Measurements from ENCODE around the gene SPATS2L. TPM values are rescaled to one million over a fixed set of nuclear protein-coding genes. Genes with fewer than 3 reads are reported as not detected.

Gene SPATS2L
- total and polyA plus RNA-seq, 2 experiments from 2014 or later, result 118 to 154 TPM

DNA sequence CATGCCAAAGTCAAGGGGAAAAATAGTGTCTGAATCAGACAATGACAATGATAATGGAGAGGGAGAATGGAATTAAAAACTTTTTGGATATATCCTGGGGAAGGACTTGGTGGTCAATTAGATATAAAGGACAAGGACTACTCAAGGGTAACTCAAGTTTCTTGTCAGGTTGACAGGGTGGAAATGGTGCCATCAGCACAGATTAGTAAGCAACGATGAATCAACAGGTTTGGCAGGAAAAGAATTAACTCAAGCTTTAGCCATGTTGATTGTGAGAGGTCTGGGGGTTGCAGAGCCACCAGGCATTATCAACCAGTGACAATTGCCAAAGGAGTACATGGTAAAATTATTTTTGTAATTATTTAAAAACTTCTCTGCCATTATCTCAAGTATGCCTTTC lies 35.8 kb upstream of the SPATS2L start (continued):
- TF ChIP-seq ZNF114 (CRISPR knock-in tag; IDR thresholded peaks at IDR 0.05) (no peak), EZH2phosphoT487 (IDR thresholded peaks at IDR 0.05; ENCODE audit: unreplicated experiment) (no peak), CREB1 (CRISPR knock-in tag; IDR thresholded peaks at IDR 0.05; ENCODE audit: low read depth) (no peak), NANOG (IDR thresholded peaks at IDR 0.05; ENCODE audit: borderline replicate concordance) (no peak), ZNF331 (CRISPR knock-in tag; IDR thresholded peaks at IDR 0.05; ENCODE audit: low read depth) (no peak), EZH2 (IDR thresholded peaks at IDR 0.05; ENCODE audit: low read depth, unreplicated experiment) (no peak), JUNB (IDR thresholded peaks at IDR 0.05; ENCODE audit: unreplicated experiment) (no peak)
- TF ChIP-seq, protein P1, sequence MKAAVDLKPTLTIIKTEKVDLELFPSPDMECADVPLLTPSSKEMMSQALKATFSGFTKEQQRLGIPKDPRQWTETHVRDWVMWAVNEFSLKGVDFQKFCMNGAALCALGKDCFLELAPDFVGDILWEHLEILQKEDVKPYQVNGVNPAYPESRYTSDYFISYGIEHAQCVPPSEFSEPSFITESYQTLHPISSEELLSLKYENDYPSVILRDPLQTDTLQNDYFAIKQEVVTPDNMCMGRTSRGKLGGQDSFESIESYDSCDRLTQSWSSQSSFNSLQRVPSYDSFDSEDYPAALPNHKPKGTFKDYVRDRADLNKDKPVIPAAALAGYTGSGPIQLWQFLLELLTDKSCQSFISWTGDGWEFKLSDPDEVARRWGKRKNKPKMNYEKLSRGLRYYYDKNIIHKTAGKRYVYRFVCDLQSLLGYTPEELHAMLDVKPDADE (IDR thresholded peaks at IDR 0.05), result no peak
- TF ChIP-seq, protein P2, sequence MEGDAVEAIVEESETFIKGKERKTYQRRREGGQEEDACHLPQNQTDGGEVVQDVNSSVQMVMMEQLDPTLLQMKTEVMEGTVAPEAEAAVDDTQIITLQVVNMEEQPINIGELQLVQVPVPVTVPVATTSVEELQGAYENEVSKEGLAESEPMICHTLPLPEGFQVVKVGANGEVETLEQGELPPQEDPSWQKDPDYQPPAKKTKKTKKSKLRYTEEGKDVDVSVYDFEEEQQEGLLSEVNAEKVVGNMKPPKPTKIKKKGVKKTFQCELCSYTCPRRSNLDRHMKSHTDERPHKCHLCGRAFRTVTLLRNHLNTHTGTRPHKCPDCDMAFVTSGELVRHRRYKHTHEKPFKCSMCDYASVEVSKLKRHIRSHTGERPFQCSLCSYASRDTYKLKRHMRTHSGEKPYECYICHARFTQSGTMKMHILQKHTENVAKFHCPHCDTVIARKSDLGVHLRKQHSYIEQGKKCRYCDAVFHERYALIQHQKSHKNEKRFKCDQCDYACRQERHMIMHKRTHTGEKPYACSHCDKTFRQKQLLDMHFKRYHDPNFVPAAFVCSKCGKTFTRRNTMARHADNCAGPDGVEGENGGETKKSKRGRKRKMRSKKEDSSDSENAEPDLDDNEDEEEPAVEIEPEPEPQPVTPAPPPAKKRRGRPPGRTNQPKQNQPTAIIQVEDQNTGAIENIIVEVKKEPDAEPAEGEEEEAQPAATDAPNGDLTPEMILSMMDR (conservative IDR thresholded peaks at IDR 0.05; ENCODE audit: low read depth in 2 of 2), result no peak

DNA sequence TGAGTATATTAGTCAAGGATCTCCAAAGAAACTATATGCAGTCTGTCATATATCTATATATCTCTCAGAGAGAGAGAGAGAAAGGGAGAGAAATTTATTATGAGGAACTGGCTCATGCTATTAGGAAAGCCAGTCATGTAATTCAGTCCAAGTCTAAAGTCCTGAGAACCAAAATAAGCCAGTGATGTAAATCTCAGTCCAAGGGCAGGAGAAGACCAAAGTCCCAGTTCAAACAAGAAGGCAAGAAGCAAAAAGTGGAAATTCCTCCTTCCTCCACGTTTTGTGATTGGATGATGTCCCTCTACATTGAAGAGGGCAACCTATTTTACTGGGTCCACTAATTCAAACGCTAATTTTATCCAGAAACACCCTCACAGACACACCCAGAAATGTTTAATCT lies 34.2 kb upstream of the SPATS2L start:
- no peak for ATAC-seq
- Histone ChIP-seq H3K36me3 (ENCODE audit: insufficient read depth) (no peaks in the 10 kb centered on the region), H3K4me2 (no peak overlapping the region), H3K27me3 (ENCODE audit: insufficient read depth) (no peaks in the 10 kb centered on the region), H3K9me2 (ENCODE audit: insufficient read depth) (peaks cover 29% of the 10 kb centered on the region), H2AFZ (no peak overlapping the region), H3K27ac (ENCODE audit: low read depth) (no peak overlapping the region), H4K20me1 (replicated peaks; ENCODE audit: insufficient read depth) (no peaks in the 10 kb centered on the region), H3F3A (replicated peaks; ENCODE audit: low read depth) (no peaks in the 10 kb centered on the region), H3K79me2 (replicated peaks; ENCODE audit: insufficient read depth) (no peaks in the 10 kb centered on the region), H3K4me3 (no peak overlapping the region), H3K4me1 (ENCODE audit: insufficient read depth) (peaks cover 21% of the 10 kb centered on the region)
- Mint-ChIP-seq H3K27ac (no peak overlapping the region), H3K9me3 (no peaks in the 10 kb centered on the region; the same call in 2 of the 3 replicates), H3K4me1 (peaks cover 22% of the 10 kb centered on the region), H3K27me3 (ENCODE audit: insufficient read depth, low read depth, poor library complexity) (peaks cover 2% of the 10 kb centered on the region), H3K4me3 (no peak overlapping the region), H3K36me3 (ENCODE audit: low read depth) (no peaks in the 10 kb centered on the region)
- no peak for DNase-seq (ENCODE audit: low spot score)
- TF ChIP-seq ZNF331 (CRISPR knock-in tag; IDR thresholded peaks at IDR 0.05; ENCODE audit: low read depth) (no peak), POLR2AphosphoS5 (IDR thresholded peaks at IDR 0.05; ENCODE audit: low read depth) (no peak), EZH2 (IDR thresholded peaks at IDR 0.05; ENCODE audit: low read depth, unreplicated experiment) (no peak), JUNB (IDR thresholded peaks at IDR 0.05; ENCODE audit: unreplicated experiment) (no peak), NANOG (IDR thresholded peaks at IDR 0.05; ENCODE audit: borderline replicate concordance) (no peak)
- TF ChIP-seq, protein P3, sequence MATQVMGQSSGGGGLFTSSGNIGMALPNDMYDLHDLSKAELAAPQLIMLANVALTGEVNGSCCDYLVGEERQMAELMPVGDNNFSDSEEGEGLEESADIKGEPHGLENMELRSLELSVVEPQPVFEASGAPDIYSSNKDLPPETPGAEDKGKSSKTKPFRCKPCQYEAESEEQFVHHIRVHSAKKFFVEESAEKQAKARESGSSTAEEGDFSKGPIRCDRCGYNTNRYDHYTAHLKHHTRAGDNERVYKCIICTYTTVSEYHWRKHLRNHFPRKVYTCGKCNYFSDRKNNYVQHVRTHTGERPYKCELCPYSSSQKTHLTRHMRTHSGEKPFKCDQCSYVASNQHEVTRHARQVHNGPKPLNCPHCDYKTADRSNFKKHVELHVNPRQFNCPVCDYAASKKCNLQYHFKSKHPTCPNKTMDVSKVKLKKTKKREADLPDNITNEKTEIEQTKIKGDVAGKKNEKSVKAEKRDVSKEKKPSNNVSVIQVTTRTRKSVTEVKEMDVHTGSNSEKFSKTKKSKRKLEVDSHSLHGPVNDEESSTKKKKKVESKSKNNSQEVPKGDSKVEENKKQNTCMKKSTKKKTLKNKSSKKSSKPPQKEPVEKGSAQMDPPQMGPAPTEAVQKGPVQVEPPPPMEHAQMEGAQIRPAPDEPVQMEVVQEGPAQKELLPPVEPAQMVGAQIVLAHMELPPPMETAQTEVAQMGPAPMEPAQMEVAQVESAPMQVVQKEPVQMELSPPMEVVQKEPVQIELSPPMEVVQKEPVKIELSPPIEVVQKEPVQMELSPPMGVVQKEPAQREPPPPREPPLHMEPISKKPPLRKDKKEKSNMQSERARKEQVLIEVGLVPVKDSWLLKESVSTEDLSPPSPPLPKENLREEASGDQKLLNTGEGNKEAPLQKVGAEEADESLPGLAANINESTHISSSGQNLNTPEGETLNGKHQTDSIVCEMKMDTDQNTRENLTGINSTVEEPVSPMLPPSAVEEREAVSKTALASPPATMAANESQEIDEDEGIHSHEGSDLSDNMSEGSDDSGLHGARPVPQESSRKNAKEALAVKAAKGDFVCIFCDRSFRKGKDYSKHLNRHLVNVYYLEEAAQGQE (IDR thresholded peaks at IDR 0.05; ENCODE audit: unreplicated experiment), result no peak
- TF ChIP-seq, protein P1 (IDR thresholded peaks at IDR 0.05), result no peak
- TF ChIP-seq, protein P2 (conservative IDR thresholded peaks at IDR 0.05; ENCODE audit: low read depth in 2 of 2), result no peak

Measured in GM23338 (cell line).